Mucosa of descending colon (tissue), 3 donors: Measurements from ENCODE around the gene PHACTR1. TPM values are rescaled to one million over a fixed set of nuclear protein-coding genes. Genes with fewer than 3 reads are reported as not detected.
"Not testable (repeated sequence)": the region's sequence is repeated elsewhere in the genome, so short reads cannot be mapped to it uniquely, and the experiment has no call there.

ENCODE experiments used
- ATAC-seq: fragments of 200-7000 bp; cut with Tn5 transposase; one replicate; pipeline ENCODE4 v1.9.1; 2020; ENCODE audit warnings: mild to moderate bottlenecking, moderate library complexity
- DNase-seq, 3 donors: peaks; one replicate each; pipeline ENCODE4 v3.0.0-alpha.2; 2020
- H3K36me3 ChIP-seq: fragments of 200-600 bp; one replicate; pipeline ENCODE4 v1.8.0; 2021; ENCODE audit warnings: low read depth, mild to moderate bottlenecking
- H3K4me1 ChIP-seq: fragments of 200-600 bp; one replicate; pipeline ENCODE4 v1.8.0; 2021; ENCODE audit warnings: low read depth, mild to moderate bottlenecking
- H3K4me3 ChIP-seq: fragments of 200-600 bp; one replicate; pipeline ENCODE4 v1.8.0; 2021; ENCODE audit warnings: mild to moderate bottlenecking
- H3K9me3 ChIP-seq: fragments of 200-600 bp; one replicate; pipeline ENCODE4 v1.8.0; 2021; ENCODE audit warnings: mild to moderate bottlenecking
- CTCF ChIP-seq: fragments of 200-600 bp; IDR thresholded peaks from one replicate; pipeline ENCODE4 v1.8.0; 2022; ENCODE audit warnings: antibody characterized with exemption, mild to moderate bottlenecking
- intact Hi-C, 2 donors: fragments of 100-400 bp; cut with DNase I in 1 of 2; cut with micrococcal nuclease in 1 of 2; formaldehyde crosslinking; loops; one replicate each; pipeline versions ENCODE4 v1.11.0 to v1.11.1; 2022; cut with DNase I, micrococcal nuclease
- total RNA-seq, 3 donors: library from RNA; stranded (reverse); fragmentation: NEBNext Ultra II Directional in 2 of 3; extraction: Animal tissue kit (Norgen Biotek cat#: 25700) in 2 of 3; gene quantifications; one replicate each; pipeline versions ENCODE4 v1.2.1 to v1.2.4, GENCODE V29; 2021 to 2023
- donor health status: DM: no; HTN: no; CAD: no; lungs with moderate emphysema.
- donor health status: DM: no; HTN: no; CAD: no.
- donor health status: DM: no; HTN: yes; CAD: no.

PHACTR1 gene
- total RNA-seq, 3 donors from 2014 or later = 2.7 to 4.7 (median 3.1) TPM

DNA sequence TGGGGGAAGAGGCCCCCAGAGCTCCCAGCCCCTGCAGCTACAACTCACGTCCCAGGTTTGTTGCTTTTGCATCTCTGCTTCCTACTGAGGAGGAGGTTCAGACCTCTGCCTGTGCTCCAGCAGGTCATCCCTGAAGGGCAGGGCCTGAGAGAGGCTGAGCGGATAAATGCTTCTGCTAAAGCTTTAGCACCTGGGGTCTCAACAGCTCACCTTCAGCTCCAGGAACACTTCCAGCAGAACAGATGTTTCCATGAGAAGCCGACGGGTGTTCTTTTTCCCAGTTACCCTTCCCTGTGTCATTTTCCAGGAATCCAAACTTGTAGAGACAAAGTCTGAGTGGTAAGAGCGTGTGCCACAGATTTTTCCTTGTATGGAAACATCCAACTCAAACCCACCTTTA, 403.0 kb downstream of the PHACTR1 start:
- no peak overlapping the region for H3K4me3 ChIP-seq
- TF ChIP-seq CTCF = no peak
- H3K9me3 ChIP-seq = no peaks in the 10 kb centered on the region
- intact Hi-C loops = no loop called here
- H3K4me1 ChIP-seq = no peaks in the 10 kb centered on the region
- no peak for DNase-seq
- ATAC-seq = no peak
- no peaks in the 10 kb centered on the region for H3K36me3 ChIP-seq

DNA sequence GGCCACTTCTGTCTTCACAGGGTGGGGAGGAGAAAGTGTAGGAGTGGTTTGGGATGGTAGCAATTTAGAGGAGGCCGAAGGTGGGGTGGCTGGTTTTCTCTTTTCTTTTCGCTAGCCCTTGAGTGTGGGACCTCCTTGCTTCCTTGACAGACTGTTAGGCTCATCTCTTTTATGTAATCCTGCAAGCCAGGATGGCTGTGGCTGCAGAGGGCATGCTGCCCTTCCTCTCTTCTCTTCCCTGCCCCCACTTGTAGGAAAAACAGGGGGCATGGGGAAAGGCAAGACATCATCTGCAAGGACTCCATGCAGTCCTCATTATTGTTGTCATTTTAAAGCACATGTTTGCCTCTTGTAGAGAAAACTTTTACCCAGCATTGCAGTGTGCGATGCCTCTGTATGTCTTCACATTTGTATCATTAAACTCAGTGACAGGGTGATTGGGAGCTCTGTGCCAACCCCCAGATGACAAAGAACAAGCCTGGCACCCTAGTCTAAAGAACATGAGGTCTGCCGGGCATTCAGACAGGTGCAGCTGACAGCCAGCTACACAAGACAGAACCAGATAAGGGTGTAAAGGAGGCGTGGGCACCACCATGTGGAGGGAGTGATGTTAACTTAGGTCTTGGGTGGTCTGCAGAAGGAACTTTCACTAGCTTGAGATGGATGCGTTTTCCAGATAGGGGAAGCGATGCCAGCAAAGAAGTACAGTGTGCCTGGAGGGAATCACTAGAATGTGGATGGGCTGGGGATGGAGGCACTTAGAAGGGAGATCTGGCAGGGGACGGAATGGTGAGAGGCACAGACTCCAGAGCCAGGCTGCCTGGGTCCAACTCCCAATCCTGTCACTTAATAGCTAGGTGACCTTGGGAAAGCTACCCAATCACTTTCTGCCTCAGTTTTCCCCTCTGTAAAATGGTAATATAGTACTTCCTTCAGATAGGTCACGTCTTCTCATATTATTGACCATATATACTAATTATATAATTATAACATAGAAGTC, 404.2 kb downstream of the PHACTR1 start:
- H3K4me1 ChIP-seq = no peaks in the 10 kb centered on the region
- H3K4me3 ChIP-seq = no peak overlapping the region
- no peaks in the 10 kb centered on the region for H3K9me3 ChIP-seq
- intact Hi-C loops = no loop called here
- no peak for TF ChIP-seq CTCF
- ATAC-seq (no peak), DNase-seq (no peak)
- no peaks in the 10 kb centered on the region for H3K36me3 ChIP-seq

DNA sequence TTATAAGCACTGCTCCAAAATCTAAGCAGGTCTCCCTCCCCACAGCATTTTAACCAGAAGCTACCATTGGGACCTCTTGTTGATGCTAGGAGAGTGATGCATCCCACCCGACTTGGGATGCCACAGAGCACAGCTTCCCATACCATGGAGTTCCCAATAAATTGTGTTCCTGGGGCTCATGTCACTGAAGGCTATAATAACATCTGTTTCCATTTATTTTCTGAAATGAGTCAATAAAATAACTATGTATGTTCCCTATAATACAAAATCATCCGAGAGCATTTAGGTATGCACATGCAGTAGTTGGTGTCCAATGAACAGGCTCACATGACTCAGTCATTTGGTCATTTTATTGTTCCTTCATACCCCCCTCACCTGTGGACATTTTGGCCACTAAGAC, 407.6 kb downstream of the PHACTR1 start:
- DNase-seq = no peak
- H3K36me3 ChIP-seq = no peaks in the 10 kb centered on the region
- no peaks in the 10 kb centered on the region for H3K9me3 ChIP-seq
- intact Hi-C loops = no loop called here
- H3K4me3 ChIP-seq = no peak overlapping the region
- TF ChIP-seq CTCF = no peak
- no peak for ATAC-seq
- no peaks in the 10 kb centered on the region for H3K4me1 ChIP-seq

DNA sequence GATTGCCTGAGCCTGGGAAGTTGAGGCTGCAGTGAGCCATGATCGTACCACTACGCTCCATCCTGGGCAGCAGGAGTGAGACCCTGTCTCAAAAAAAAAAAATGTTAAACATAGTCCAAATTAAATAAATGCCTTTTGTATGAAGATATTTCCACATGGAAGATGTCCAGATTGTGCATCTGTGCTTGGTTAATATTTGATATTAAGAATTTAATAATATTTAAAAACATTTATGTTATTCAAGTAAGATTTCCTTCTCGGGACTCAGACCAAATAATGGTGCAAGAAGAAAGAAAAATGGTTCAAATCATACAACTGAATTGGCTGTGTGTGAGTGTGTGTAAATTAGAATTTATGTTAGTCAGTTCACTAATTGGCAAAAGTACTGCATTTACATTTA, 409.3 kb downstream of the PHACTR1 start:
- Histone ChIP-seq H3K4me1 (no peaks in the 10 kb centered on the region), H3K9me3 (no peaks in the 10 kb centered on the region), H3K36me3 (no peaks in the 10 kb centered on the region), H3K4me3 (no peak overlapping the region)
- DNase-seq (no peak), ATAC-seq (no peak)
- intact Hi-C loops = no loop called here
- no peak for TF ChIP-seq CTCF

DNA sequence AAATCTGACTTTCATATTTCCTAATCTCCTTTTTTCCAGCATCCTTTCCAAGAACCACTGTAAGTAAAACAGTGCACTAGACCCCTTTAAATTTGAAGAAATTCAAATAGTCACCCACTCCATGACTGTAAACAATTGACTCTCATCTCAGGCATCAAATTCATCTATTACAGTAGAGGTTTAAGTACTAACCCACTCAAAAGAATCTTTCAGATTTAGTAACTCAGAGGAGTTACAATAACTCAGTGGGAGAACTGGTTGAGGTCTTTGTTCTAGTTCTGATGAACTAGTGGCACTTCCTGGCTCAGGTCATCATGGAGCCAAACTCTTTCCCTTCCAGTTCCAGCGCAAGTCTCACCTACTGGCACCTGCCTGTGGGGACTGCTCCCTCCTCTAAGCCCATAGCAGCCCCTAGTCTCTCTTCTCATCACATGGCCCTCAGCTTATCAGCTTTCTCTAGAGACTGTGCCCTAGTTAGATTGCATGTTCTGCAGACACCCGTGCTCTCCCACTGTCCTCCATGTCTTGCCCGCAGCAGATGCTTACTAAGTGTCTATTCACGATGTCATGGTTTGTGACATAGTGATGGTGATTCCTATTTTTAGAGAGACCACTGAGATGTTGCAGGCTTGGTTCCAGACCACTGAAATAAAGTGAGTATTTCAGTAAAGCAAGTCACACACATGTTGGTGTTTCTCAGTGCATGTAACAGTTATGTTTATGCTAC, 415.5 kb downstream of the PHACTR1 start:
- intact Hi-C loops = no loop called here
- no peaks in the 10 kb centered on the region for H3K4me1 ChIP-seq
- no peak overlapping the region for H3K4me3 ChIP-seq
- H3K36me3 ChIP-seq = no peaks in the 10 kb centered on the region
- no peaks in the 10 kb centered on the region for H3K9me3 ChIP-seq
- ATAC-seq = no peak
- DNase-seq = no peak
- no peak for TF ChIP-seq CTCF

- H3K4me3 ChIP-seq, ATAC-seq, H3K36me3 ChIP-seq, H3K9me3 ChIP-seq, DNase-seq, H3K4me1 ChIP-seq, intact Hi-C loops: not testable (repeated sequence)
These were observed 417.3 kb downstream of the PHACTR1 start for GRCh38 chr6:13133894-13134293.
